ENCODE results near the gene VAMP5. TPM values are rescaled to one million over a fixed set of nuclear protein-coding genes. Genes with fewer than 3 reads are reported as not detected.
"Not testable (repeated sequence)": the region's sequence is repeated elsewhere in the genome, so short reads cannot be mapped to it uniquely, and the experiment has no call there.

The VAMP5 gene
- total RNA-seq: 10 to 100 TPM; 30.5 to 50.7 TPM

- peaks cover 13% of the 10 kb centered on the region for H3K36me3 Mint-ChIP-seq
- ATAC-seq: peak; percentile 74 to 86
- peak within 1 kb of the TSS; percentile 84 to 95 for H3K27ac Mint-ChIP-seq
- H3K9me3 Mint-ChIP-seq: no peaks in the 10 kb centered on the region
- H3K4me3 Mint-ChIP-seq: peak within 1 kb of the TSS; percentile 90
- no peak for DNase-seq (ENCODE audit: low spot score)
- H3K4me1 Mint-ChIP-seq (ENCODE audit: low read depth in 2 of 2): peaks cover 50 to 57% of the 10 kb centered on the region in 2 donors
- no peaks in the 10 kb centered on the region for H3K27me3 Mint-ChIP-seq
Observed at GRCh38 chr2:85584354-85584856, at the start of gene VAMP5. TSS of gene VAMP5 (plus strand) at chr2:85584431. CDS start at chr2:85584491, 60 bp downstream.

GRCh38 chr2:85534881-85535280 is 49.4 kb upstream of the VAMP5 start:
- no peak overlapping the region for H3K4me3 Mint-ChIP-seq

GRCh38 chr2:85536479-85536878 is 47.8 kb upstream of the VAMP5 start:
- Mint-ChIP-seq H3K27ac (no peak overlapping the region), H3K27me3 (no peaks in the 10 kb centered on the region), H3K9me3 (no peaks in the 10 kb centered on the region), H3K4me3 (no peak overlapping the region), H3K36me3 (peaks cover 16% of the 10 kb centered on the region), H3K4me1 (ENCODE audit: low read depth in 2 of 2) (peaks cover 25 to 28% of the 10 kb centered on the region in 2 donors)
- DNase-seq (ENCODE audit: low spot score) (no peak), ATAC-seq (no peak)

More at GRCh38 chr2:85534881-85535280, 49.4 kb upstream of the VAMP5 start:
- Mint-ChIP-seq H3K4me1 (ENCODE audit: low read depth in 2 of 2) (peaks cover 11 to 12% of the 10 kb centered on the region in 2 donors), H3K36me3 (no peaks in the 10 kb centered on the region), H3K27me3 (no peaks in the 10 kb centered on the region), H3K27ac (no peak overlapping the region), H3K9me3 (no peaks in the 10 kb centered on the region)
- no peak for DNase-seq (ENCODE audit: low spot score)
- no peak for ATAC-seq

GRCh38 chr2:85537600-85538506 is 46.4 kb upstream of the VAMP5 start:
- DNase-seq (ENCODE audit: low spot score) (no peak), ATAC-seq (no peak)
- H3K9me3 Mint-ChIP-seq: no peaks in the 10 kb centered on the region
- H3K27ac Mint-ChIP-seq: peak overlapping the region; percentile 97
- H3K4me1 Mint-ChIP-seq (ENCODE audit: low read depth in 2 of 2): peaks cover 38 to 42% of the 10 kb centered on the region in 2 donors
- no peaks in the 10 kb centered on the region for H3K27me3 Mint-ChIP-seq
- H3K36me3 Mint-ChIP-seq: peaks cover 29% of the 10 kb centered on the region
- H3K4me3 Mint-ChIP-seq: peak overlapping the region; percentile 98

DNA sequence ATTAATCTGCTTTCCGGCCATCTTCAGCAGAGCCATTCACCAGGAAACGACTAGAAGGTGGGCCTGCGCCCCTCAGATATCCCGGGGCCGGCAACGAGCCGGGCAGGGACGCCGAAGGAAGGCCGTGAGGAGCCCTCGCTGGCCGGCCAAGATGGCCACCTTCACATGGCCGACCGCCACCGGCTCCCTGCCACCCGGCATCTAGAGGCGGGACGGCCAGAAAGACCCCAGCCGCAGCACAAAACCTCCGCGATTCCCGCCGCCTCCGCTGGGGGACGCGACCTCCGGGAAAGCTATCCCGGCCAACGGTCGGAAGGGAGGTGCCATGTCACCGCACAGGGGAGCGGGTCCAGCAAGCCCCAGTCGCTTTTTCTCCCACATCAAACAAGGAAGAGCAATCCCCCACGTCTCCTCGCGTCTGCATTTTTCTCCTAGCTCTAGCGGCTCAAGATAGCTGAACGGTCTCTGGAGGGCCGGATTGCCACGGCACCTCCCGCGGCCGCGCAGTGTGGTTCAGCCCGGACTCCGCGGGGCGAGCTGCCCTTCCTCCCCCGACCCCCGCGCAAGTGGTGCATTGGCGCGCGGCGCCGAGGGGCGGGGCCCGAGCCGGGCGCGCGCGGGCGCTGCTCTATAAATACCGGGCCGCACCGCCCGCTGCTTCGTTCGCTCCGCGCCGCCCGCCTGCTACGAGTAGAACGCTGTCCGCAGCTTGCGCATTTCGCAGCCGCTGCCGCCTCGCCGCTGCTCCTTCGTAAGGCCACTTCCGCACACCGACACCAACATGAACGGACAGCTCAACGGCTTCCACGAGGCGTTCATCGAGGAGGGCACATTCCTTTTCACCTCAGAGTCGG is 45.5 kb upstream of the VAMP5 start, which contains the start of gene MAT2A:
TSS of gene MAT2A (plus strand) at position 662 of the 854 bp plus-strand sequence. CDS start at position 782, 120 bp downstream.
- Mint-ChIP-seq H3K9me3 (no peaks in the 10 kb centered on the region), H3K36me3 (peaks cover 38% of the 10 kb centered on the region), H3K4me3 (peak within 1 kb of the TSS; percentile 98), H3K27ac (peak within 1 kb of the TSS; percentile 97), H3K4me1 (ENCODE audit: low read depth in 2 of 2) (peaks cover 45 to 47% of the 10 kb centered on the region in 2 donors), H3K27me3 (no peaks in the 10 kb centered on the region)
- ATAC-seq (peak; percentile 89 to 90), DNase-seq (ENCODE audit: low spot score) (peak; percentile 94)

- DNase-seq (ENCODE audit: low spot score) (peak; percentile 82), ATAC-seq (peak; percentile 65 to 70)
- Mint-ChIP-seq H3K9me3 (no peaks in the 10 kb centered on the region), H3K36me3 (peaks cover 46% of the 10 kb centered on the region), H3K4me3 (peak overlapping the region; percentile 98), H3K27me3 (no peaks in the 10 kb centered on the region), H3K27ac (peak overlapping the region; percentile 97), H3K4me1 (ENCODE audit: low read depth in 2 of 2) (peaks cover 51 to 52% of the 10 kb centered on the region in 2 donors)
Observed at GRCh38 chr2:85539361-85540132, 44.7 kb upstream of the VAMP5 start.

DNA sequence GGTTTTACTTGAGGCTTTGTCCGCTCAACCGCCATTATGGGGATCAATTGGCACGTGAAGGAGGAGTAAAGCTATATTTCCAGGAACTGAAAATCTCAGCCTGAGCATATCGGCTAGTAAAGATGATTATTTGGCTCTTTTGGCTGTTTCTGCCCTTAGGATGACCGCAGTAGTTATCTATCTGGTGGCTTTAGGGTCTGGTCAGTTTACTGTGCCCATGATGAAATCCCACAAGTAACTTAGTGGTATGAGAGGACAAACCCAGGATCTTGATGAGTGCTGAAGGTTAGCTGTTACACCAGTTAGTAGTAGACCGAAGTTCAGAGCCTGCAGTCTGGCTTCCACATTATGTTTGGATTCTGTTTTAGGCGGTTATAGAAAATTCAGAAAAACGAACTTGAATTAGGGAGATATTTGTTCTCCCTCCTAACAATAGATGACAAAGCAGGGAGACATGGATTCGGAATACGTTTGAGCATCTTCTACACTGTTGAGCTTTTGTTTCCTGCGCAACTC is 44.0 kb upstream of the VAMP5 start:
- Mint-ChIP-seq H3K9me3 (no peaks in the 10 kb centered on the region), H3K27me3 (no peaks in the 10 kb centered on the region), H3K36me3 (peaks cover 50% of the 10 kb centered on the region), H3K4me3 (peak overlapping the region; percentile 98), H3K27ac (peak overlapping the region; percentile 97), H3K4me1 (ENCODE audit: low read depth in 2 of 2) (peaks cover 51 to 52% of the 10 kb centered on the region in 2 donors)
- no peak for ATAC-seq
- no peak for DNase-seq (ENCODE audit: low spot score)

DNA sequence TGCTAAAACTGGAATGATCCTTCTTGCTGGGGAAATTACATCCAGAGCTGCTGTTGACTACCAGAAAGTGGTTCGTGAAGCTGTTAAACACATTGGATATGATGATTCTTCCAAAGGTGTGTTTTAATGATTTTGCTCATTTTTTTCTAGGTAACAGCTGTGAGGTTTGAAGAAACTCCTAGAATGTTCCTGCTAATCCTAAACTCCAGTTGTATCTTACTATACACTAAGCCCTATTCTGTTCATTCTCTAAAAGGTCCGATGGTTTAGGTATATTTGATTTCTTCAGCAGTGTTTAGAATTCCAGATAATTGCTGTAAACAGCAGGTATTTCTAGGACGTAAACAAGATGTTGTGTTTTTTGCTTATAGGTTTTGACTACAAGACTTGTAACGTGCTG is 43.0 kb upstream of the VAMP5 start:
- peak overlapping the region; percentile 98 for H3K4me3 Mint-ChIP-seq
- H3K4me1 Mint-ChIP-seq (ENCODE audit: low read depth in 2 of 2): peaks cover 50 to 51% of the 10 kb centered on the region in 2 donors
- no peaks in the 10 kb centered on the region for H3K27me3 Mint-ChIP-seq
- H3K36me3 Mint-ChIP-seq: peaks cover 52% of the 10 kb centered on the region
- no peak for ATAC-seq
- no peak for DNase-seq (ENCODE audit: low spot score)
- H3K9me3 Mint-ChIP-seq: no peaks in the 10 kb centered on the region
- H3K27ac Mint-ChIP-seq: peak overlapping the region; percentile 97

DNA sequence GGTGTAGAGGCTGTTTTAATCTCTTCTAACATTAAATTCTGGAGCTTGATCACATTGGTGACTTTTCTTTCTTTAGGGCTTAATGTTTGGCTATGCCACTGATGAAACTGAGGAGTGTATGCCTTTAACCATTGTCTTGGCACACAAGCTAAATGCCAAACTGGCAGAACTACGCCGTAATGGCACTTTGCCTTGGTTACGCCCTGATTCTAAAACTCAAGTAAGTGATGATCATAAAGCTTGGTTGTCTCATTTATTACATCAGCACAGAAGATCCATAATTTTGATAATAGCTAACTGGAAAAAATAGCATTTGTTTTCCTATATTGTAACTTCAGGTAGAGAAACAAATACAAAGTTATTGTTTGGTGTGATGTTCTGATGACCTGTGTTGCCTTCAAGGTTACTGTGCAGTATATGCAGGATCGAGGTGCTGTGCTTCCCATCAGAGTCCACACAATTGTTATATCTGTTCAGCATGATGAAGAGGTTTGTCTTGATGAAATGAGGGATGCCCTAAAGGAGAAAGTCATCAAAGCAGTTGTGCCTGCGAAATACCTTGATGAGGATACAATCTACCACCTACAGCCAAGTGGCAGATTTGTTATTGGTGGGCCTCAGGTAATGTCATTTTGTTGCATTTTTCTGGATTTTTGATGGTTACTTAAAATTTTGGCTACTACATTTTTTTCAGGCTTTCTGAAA is 42.3 kb upstream of the VAMP5 start:
- DNase-seq (ENCODE audit: low spot score) (no peak), ATAC-seq (no peak)
- Mint-ChIP-seq H3K27me3 (no peaks in the 10 kb centered on the region), H3K9me3 (no peaks in the 10 kb centered on the region), H3K4me3 (peak overlapping the region; percentile 98), H3K27ac (peak overlapping the region; percentile 97), H3K4me1 (ENCODE audit: low read depth in 2 of 2) (peaks cover 48 to 51% of the 10 kb centered on the region in 2 donors), H3K36me3 (peaks cover 52% of the 10 kb centered on the region)

GRCh38 chr2:85542777-85543176 is 41.5 kb upstream of the VAMP5 start:
- peaks cover 43 to 44% of the 10 kb centered on the region in 2 donors for H3K4me1 Mint-ChIP-seq (ENCODE audit: low read depth in 2 of 2)

GRCh38 chr2:85544254-85544691 is 40.0 kb upstream of the VAMP5 start:
- H3K36me3 Mint-ChIP-seq: peaks cover 52% of the 10 kb centered on the region
- H3K27ac Mint-ChIP-seq: peak overlapping the region in 1 of 2 donors; percentile 0
- DNase-seq (ENCODE audit: low spot score); H3K27me3 Mint-ChIP-seq; ATAC-seq; H3K9me3 Mint-ChIP-seq: not testable (repeated sequence)
- peak overlapping the region; percentile 5 for H3K4me3 Mint-ChIP-seq
- peaks cover 40 to 41% of the 10 kb centered on the region in 2 donors for H3K4me1 Mint-ChIP-seq (ENCODE audit: low read depth in 2 of 2)

More at GRCh38 chr2:85542777-85543176, 41.5 kb upstream of the VAMP5 start:
- ATAC-seq (no peak), DNase-seq (ENCODE audit: low spot score) (no peak)
- H3K4me3 Mint-ChIP-seq: peak overlapping the region; percentile 98
- peaks cover 52% of the 10 kb centered on the region for H3K36me3 Mint-ChIP-seq
- no peaks in the 10 kb centered on the region for H3K27me3 Mint-ChIP-seq
- H3K9me3 Mint-ChIP-seq: no peaks in the 10 kb centered on the region
- H3K27ac Mint-ChIP-seq: peak overlapping the region; percentile 97
